ENCODE measurements around the gene MYMX. TPM values are rescaled to one million over a fixed set of nuclear protein-coding genes. Genes with fewer than 3 reads are reported as not detected.

The MYMX gene
- total RNA-seq, 1 donor from 2014 or later = not detected

DNA sequence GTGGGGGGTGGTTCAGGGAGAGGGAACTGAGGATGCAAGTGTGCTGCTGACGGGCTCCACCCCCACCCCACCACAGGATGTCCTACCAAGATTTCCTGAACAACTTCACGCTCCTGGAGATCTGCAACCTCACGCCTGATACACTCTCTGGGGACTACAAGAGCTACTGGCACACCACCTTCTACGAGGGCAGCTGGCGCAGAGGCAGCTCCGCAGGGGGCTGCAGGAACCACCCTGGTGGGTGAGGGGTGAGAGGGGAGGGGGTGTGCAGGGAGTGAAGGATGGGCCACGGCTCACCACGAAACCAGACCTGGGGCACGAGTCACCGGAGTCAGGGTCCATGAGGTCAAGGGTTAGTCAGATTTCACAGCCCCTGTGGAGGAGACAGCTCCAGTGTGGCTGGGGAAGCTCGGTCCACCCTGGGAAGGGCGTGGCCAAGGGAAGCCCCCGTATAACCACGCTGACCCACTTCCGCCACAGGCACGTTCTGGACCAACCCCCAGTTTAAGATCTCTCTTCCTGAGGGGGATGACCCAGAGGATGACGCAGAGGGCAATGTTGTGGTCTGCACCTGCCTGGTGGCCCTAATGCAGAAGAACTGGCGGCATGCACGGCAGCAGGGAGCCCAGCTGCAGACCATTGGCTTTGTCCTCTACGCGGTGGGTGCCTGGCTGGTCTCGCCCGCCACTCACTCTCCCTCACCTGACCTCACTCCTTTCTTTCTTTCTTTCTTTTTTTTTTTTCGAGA, 39.8 kb upstream of the MYMX start:
- Histone ChIP-seq H3K4me3 (ENCODE audit: insufficient read depth, low read depth, low read length) (no peak overlapping the region), H3K36me3 (ENCODE audit: insufficient read depth, low read length) (no peaks in the 10 kb centered on the region), H3K4me1 (ENCODE audit: insufficient read depth, low read length) (peaks cover 20% of the 10 kb centered on the region), H3K4me2 (ENCODE audit: low read length) (no peak overlapping the region), H3K9ac (ENCODE audit: low read length) (no peak overlapping the region), H4K20me1 (ENCODE audit: insufficient read depth, low read length) (no peaks in the 10 kb centered on the region), H3K27me3 (ENCODE audit: insufficient read depth, low read length) (no peaks in the 10 kb centered on the region), H3K27ac (ENCODE audit: low read depth, low read length) (no peak overlapping the region), H3K9me3 (ENCODE audit: insufficient read depth, low read depth, low read length) (no peaks in the 10 kb centered on the region), H3K79me2 (ENCODE audit: insufficient read depth, low read length) (no peaks in the 10 kb centered on the region), H2AFZ (ENCODE audit: low read depth, low read length) (no peak overlapping the region)
- DNase-seq (ENCODE audit: low read depth) (no peak), FAIRE-seq (no peak)
- Mint-ChIP-seq H3K27ac (ENCODE audit: unreplicated experiment) (no peak overlapping the region), H3K27me3 (ENCODE audit: low read depth, unreplicated experiment) (peaks cover 10% of the 10 kb centered on the region), H3K9me3 (ENCODE audit: unreplicated experiment) (peaks cover 3% of the 10 kb centered on the region), H3K36me3 (ENCODE audit: low read depth, unreplicated experiment) (no peaks in the 10 kb centered on the region), H3K4me1 (ENCODE audit: low read depth, unreplicated experiment) (peaks cover 8% of the 10 kb centered on the region), H3K4me3 (ENCODE audit: unreplicated experiment) (no peak overlapping the region)
- no peak for TF ChIP-seq EZH2 (IDR thresholded peaks at IDR 0.05; ENCODE audit: insufficient read depth, low read length)
- TF ChIP-seq, protein P1, sequence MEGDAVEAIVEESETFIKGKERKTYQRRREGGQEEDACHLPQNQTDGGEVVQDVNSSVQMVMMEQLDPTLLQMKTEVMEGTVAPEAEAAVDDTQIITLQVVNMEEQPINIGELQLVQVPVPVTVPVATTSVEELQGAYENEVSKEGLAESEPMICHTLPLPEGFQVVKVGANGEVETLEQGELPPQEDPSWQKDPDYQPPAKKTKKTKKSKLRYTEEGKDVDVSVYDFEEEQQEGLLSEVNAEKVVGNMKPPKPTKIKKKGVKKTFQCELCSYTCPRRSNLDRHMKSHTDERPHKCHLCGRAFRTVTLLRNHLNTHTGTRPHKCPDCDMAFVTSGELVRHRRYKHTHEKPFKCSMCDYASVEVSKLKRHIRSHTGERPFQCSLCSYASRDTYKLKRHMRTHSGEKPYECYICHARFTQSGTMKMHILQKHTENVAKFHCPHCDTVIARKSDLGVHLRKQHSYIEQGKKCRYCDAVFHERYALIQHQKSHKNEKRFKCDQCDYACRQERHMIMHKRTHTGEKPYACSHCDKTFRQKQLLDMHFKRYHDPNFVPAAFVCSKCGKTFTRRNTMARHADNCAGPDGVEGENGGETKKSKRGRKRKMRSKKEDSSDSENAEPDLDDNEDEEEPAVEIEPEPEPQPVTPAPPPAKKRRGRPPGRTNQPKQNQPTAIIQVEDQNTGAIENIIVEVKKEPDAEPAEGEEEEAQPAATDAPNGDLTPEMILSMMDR (IDR thresholded peaks at IDR 0.05; ENCODE audit: insufficient read depth, low read depth, low read length) = no peak

DNA sequence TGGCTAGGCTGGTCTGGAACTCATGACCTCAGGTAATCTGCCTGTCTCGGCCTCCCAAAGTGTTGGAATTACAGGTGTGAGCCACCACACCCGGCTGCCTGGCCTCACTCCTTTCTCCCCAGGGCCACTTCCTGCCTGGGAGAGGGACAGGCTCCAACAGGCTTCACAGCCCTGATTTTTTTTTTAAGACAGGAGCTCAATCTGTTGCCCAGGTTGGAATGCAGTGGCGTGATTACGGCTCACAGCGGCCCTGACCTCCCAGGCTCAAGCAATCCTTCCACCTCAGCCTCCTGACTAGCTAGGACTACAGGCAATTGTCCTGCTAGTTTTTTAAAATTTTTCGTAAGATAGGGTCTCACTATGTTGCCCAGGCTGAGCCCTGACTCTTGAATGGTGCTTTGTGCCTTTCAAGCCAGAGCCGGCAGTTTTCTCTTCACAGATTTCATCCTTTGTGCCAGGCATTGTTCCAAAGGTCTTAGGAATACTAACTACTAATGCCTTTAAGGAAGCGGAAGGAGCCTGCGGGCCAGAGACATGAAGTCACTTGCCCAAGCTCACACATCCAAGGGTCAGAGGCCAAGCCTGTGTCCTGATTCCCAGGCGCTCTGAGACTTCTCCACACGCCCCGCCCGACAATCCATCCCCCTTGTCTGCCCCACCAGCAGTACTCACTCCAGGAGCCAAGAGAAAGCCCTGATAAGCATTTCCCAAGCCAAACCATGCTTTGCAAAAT, 38.9 kb upstream of the MYMX start:
- H2AFZ ChIP-seq (ENCODE audit: low read depth, low read length) = no peak overlapping the region
- H3K79me2 ChIP-seq (ENCODE audit: insufficient read depth, low read length) = no peaks in the 10 kb centered on the region
- H3K36me3 ChIP-seq (ENCODE audit: insufficient read depth, low read length) = no peaks in the 10 kb centered on the region
- no peak overlapping the region for H3K27ac ChIP-seq (ENCODE audit: low read depth, low read length)
- Mint-ChIP-seq H3K27me3 (ENCODE audit: low read depth, unreplicated experiment) (peaks cover 7% of the 10 kb centered on the region), H3K27ac (ENCODE audit: unreplicated experiment) (no peak overlapping the region), H3K9me3 (ENCODE audit: unreplicated experiment) (peaks cover 3% of the 10 kb centered on the region), H3K36me3 (ENCODE audit: low read depth, unreplicated experiment) (no peaks in the 10 kb centered on the region), H3K4me1 (ENCODE audit: low read depth, unreplicated experiment) (peaks cover 8% of the 10 kb centered on the region), H3K4me3 (ENCODE audit: unreplicated experiment) (no peak overlapping the region)
- peaks cover 20% of the 10 kb centered on the region for H3K4me1 ChIP-seq (ENCODE audit: insufficient read depth, low read length)
- H3K9ac ChIP-seq (ENCODE audit: low read length) = no peak overlapping the region
- H4K20me1 ChIP-seq (ENCODE audit: insufficient read depth, low read length) = no peaks in the 10 kb centered on the region
- FAIRE-seq (no peak), DNase-seq (ENCODE audit: low read depth) (peak; percentile 70)
- no peak overlapping the region for H3K4me3 ChIP-seq (ENCODE audit: insufficient read depth, low read depth, low read length)
- peak overlapping the region; percentile 2 for H3K4me2 ChIP-seq (ENCODE audit: low read length)
- TF ChIP-seq, protein P1 (IDR thresholded peaks at IDR 0.05; ENCODE audit: insufficient read depth, low read depth, low read length) = no peak
- TF ChIP-seq EZH2 (IDR thresholded peaks at IDR 0.05; ENCODE audit: insufficient read depth, low read length) = no peak
- H3K27me3 ChIP-seq (ENCODE audit: insufficient read depth, low read length) = no peaks in the 10 kb centered on the region
- no peaks in the 10 kb centered on the region for H3K9me3 ChIP-seq (ENCODE audit: insufficient read depth, low read depth, low read length)
